Ascending aorta (tissue), 2 donors: ENCODE measurements around the gene SAMD5. TPM values are rescaled to one million over a fixed set of nuclear protein-coding genes. Genes with fewer than 3 reads are reported as not detected.

ENCODE experiments used
- DNase-seq, 2 donors: peaks; one replicate each; pipeline ENCODE4 v3.0.0-alpha.2; 2019; ENCODE audit warnings: low spot score in 2 of 2
- H3K27ac ChIP-seq, 2 donors: fragments of 200-600 bp; sonication (generic); one replicate each; pipeline ENCODE4 v1.5.1; 2016 to 2017; ENCODE audit warnings: mild to moderate bottlenecking in 1 of 2
- H3K27me3 ChIP-seq: fragments of 200-600 bp; sonication (generic); one replicate; pipeline ENCODE4 v1.5.1; 2017
- H3K36me3 ChIP-seq, 2 donors: fragments of 200-600 bp; sonication (generic); one replicate each; pipeline ENCODE4 v1.5.1; 2016
- H3K4me1 ChIP-seq, 2 donors: fragments of 200-600 bp; sonication (generic); one replicate each; pipeline ENCODE4 v1.5.1; 2016 to 2017; ENCODE audit warnings: mild to moderate bottlenecking in 1 of 2
- H3K4me3 ChIP-seq, 2 donors: fragments of 200-600 bp; sonication (generic); one replicate each; pipeline ENCODE4 v1.5.1; 2016 to 2017; ENCODE audit warnings: mild to moderate bottlenecking in 1 of 2
- H3K9me3 ChIP-seq, 2 donors: fragments of 200-600 bp; sonication (generic); one replicate each; pipeline ENCODE4 v1.5.1; 2016
- intact Hi-C: fragments of 100-400 bp; cut with DNase I; formaldehyde crosslinking; loops from one replicate; pipeline ENCODE4 v1.15.1; 2023
- total RNA-seq: library from RNA; depleted of rRNA; stranded (reverse); fragments of >200 nt; gene quantifications from one replicate; pipeline ENCODE4 v1.1.0, GENCODE V29; 2016
- TF ChIP-seq, protein P1 (sequence below), 3 experiments: fragments of 200-600 bp in 2 of 3; fragments of 450-650 bp in 1 of 3; sonication (generic) in 2 of 3; IDR thresholded peaks; one replicate each; pipeline ENCODE4 v1.5.1; 2016 to 2019; ENCODE audit warnings: antibody characterized with exemption in 3 of 3, mild to moderate bottlenecking in 1 of 3, moderate library complexity in 1 of 3

The SAMD5 gene
- total RNA-seq, 1 donor from 2014 or later, result 1.3 TPM

DNA sequence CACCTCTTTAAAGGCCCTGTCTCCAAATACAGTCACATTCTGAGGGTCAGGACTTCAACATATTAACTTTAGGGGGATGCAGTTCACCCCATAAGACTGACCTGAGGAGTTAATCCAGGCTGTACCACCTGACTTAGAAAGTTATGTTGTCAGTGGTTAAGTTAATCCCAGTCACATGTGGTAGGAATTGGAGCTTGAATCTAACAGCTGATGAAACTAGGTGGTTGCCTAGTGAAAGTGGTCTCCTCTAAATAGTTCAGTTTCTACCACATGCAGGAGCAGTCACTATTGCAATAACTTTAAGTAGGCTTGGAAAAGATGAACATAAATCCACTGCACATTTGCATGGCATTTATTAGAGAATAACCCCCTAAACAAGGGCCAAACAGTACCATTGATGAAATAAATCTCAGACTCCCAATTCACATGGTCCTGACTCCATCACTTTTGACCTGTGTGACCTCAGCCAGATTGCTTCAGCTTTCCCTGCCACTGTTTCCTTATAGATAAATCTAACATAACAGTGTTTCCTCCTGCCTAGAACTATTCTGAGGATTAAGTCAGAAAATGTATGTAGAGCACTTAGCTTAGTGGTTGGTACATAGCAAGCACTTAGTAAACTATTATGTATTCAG, 20.1 kb downstream of the SAMD5 start:
- no peaks in the 10 kb centered on the region for H3K36me3 ChIP-seq
- H3K4me1 ChIP-seq, result no peaks in the 10 kb centered on the region
- intact Hi-C loops, result no loop called here
- H3K9me3 ChIP-seq, result no peaks in the 10 kb centered on the region
- DNase-seq, result no peak
- H3K27me3 ChIP-seq, result no peaks in the 10 kb centered on the region
- H3K4me3 ChIP-seq, result no peak overlapping the region
- H3K27ac ChIP-seq, result no peak overlapping the region
- TF ChIP-seq, protein P1, sequence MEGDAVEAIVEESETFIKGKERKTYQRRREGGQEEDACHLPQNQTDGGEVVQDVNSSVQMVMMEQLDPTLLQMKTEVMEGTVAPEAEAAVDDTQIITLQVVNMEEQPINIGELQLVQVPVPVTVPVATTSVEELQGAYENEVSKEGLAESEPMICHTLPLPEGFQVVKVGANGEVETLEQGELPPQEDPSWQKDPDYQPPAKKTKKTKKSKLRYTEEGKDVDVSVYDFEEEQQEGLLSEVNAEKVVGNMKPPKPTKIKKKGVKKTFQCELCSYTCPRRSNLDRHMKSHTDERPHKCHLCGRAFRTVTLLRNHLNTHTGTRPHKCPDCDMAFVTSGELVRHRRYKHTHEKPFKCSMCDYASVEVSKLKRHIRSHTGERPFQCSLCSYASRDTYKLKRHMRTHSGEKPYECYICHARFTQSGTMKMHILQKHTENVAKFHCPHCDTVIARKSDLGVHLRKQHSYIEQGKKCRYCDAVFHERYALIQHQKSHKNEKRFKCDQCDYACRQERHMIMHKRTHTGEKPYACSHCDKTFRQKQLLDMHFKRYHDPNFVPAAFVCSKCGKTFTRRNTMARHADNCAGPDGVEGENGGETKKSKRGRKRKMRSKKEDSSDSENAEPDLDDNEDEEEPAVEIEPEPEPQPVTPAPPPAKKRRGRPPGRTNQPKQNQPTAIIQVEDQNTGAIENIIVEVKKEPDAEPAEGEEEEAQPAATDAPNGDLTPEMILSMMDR (IDR thresholded peaks at IDR 0.05), result no peak

DNA sequence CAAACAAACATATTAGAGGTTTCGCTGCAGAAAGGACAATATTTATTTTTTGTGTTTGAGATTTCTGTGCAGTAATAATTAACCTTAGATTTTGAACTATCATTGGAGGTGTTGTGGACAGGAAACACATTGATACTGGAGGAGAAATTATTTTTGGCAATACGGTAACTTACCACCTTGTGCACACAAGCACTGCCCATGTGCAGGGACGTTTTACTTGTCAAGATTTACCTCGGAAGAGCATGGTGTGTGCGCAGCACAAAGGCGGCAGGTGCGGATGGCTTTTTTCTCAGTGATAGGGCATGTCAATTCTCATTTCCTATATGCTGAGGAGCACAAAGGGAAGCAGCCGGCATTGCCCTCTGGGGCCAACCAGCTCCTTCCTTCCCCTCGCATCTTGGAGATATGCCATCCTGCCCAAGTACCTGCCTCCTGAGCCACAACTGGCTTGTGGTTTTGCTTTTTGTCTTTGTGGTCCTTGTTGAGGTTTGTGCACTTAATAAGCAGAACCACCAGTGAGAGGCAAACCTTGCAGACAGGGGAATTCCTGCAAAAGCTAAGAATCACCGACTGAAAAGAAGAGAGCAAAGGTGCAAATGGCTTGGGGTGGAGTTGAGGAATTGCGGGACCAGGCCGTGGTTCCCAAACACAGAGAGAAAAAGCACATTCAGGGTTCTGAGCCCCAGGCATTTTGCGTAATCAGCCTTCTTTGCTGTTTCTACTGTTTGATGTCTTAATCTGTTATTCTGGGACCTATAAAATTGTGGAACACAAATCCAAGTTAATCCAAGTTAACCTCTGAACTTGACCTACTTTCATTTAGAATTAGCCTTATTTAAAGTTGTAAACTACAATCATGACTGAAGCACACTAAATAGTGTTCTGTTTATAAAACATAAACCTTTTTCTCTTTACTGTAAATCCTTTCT, 21.9 kb downstream of the SAMD5 start:
- Histone ChIP-seq H3K27me3 (no peaks in the 10 kb centered on the region), H3K27ac (no peak overlapping the region), H3K4me3 (no peak overlapping the region), H3K9me3 (no peaks in the 10 kb centered on the region), H3K4me1 (no peaks in the 10 kb centered on the region), H3K36me3 (no peaks in the 10 kb centered on the region)
- no peak for DNase-seq
- TF ChIP-seq, protein P1 (IDR thresholded peaks at IDR 0.05), result no peak
- intact Hi-C loops, result no loop called here

DNA sequence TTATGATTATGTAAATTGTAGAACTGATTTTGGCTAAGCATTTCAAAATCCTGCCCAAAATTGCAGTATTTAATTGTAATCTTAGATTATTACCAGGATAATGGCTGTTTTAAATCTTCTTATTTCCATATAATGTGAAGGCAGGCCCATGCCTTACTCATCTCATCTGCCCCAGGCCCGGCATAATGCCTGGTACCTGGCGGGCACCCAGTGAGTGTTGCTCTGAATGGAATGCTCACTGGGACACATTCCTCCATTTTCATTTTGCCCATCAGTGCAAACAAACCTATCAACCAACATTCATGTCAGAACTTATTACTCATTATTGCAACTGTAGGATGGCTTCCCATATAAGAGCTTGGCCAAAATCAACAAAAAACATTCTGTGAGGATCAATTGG, 22.8 kb downstream of the SAMD5 start:
- Histone ChIP-seq H3K27ac (no peak overlapping the region), H3K27me3 (no peaks in the 10 kb centered on the region), H3K4me3 (no peak overlapping the region), H3K9me3 (no peaks in the 10 kb centered on the region), H3K36me3 (no peaks in the 10 kb centered on the region), H3K4me1 (no peaks in the 10 kb centered on the region)
- no peak for DNase-seq
- intact Hi-C loops, result no loop called here
- TF ChIP-seq, protein P1 (IDR thresholded peaks at IDR 0.05), result no peak

DNA sequence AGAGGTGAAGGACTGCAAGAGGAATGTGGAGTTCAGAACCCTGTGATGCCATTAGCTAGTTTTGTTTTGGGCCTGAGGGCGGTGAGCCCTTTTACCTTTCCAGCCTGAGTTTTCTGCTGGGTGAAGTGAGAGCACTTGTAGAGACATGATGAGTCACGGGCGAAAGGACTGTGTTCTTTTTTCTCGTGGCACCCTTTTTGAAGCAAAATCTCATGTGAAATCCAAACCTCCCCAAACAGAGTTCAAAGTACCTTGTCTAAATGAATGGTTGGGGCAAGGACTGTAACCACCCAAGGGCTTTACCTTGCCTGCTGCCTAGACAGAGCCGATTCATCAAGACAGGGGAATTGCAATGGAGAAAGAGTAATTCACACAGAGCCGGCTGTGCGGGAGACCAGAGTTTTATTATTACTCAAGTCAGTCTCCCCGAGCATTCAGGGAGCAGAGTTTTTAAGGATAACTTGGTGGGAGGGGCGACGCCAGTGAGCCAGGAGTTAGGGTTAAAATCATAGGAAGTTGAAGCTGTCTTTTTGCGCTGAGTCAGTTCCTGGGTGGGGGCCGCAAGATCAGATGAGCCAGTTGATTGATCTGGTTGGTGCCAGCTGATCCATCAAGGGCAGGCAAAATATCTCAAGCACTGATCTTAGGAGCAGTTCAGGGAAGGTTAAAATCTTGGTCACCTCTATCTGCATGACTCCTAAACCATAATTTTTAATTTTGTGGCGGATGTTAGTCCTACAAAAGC, 25.8 kb downstream of the SAMD5 start:
- H3K4me1 ChIP-seq, result no peaks in the 10 kb centered on the region
- no peak overlapping the region for H3K4me3 ChIP-seq
- H3K9me3 ChIP-seq, result no peaks in the 10 kb centered on the region
- TF ChIP-seq, protein P1 (IDR thresholded peaks at IDR 0.05), result no peak
- intact Hi-C loops, result no loop called here
- H3K27ac ChIP-seq, result no peak overlapping the region
- no peak for DNase-seq
- no peaks in the 10 kb centered on the region for H3K36me3 ChIP-seq
- H3K27me3 ChIP-seq, result no peaks in the 10 kb centered on the region

DNA sequence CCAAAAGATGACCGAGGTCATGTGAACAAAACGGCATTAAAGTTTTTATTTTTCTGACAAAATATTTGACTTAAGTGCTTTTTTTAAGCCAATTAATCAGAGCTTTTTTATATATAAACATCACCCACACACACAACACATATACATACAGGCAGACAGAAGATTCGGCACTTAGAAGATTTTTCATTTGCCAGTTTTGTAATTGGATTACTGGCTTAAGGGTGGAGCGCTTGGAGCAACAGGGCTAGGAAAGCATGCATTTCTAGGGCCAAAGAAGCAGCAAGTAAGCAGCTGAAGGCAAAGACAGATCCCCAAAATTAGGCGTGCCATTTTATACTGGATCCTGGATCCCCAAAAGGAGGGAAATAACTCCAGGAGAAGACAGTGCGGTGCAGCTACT, 30.3 kb downstream of the SAMD5 start:
- H3K27me3 ChIP-seq, result no peaks in the 10 kb centered on the region
- H3K27ac ChIP-seq, result no peak overlapping the region
- no peaks in the 10 kb centered on the region for H3K4me1 ChIP-seq
- intact Hi-C loops, result no loop called here
- DNase-seq, result no peak
- H3K36me3 ChIP-seq, result no peaks in the 10 kb centered on the region
- H3K9me3 ChIP-seq, result no peaks in the 10 kb centered on the region
- TF ChIP-seq, protein P1 (IDR thresholded peaks at IDR 0.05), result no peak
- no peak overlapping the region for H3K4me3 ChIP-seq
